Measurements from ENCODE around the gene CCBE1. TPM values are rescaled to one million over a fixed set of nuclear protein-coding genes. Genes with fewer than 3 reads are reported as not detected.

CCBE1 gene
- total RNA-seq, 1 experiment from 2014 or later, result 0.09 TPM

DNA sequence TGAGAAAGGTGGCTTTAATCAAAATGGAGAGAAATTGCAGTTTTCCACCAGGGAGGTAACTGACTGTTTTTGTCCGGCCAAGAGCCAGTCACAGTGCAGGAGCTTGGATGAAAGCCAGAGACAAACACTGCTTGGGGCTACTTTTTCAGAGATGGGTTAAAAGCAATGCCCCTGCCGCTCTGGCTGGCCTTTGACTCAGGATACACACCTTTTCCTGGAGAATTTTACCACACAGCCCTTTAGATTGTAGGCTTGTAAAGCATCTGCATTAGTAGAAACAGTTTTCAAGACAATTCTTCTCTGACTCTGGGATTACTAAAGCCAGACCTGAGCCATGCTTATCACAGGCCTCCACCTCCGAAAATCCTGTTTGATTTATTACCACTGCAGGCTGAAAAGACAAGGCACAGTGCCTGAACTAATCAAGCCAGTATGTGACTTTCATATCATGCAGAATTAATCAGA, 79.7 kb downstream of the CCBE1 start:
- intact Hi-C loops (cut with micrococcal nuclease; ENCODE audit: unreplicated experiment), result no loop called here
- Mint-ChIP-seq H3K4me1 (ENCODE audit: low read depth, unreplicated experiment) (peaks cover 6% of the 10 kb centered on the region), H3K4me3 (ENCODE audit: unreplicated experiment) (no peak overlapping the region), H3K27ac (ENCODE audit: unreplicated experiment) (no peak overlapping the region), H3K36me3 (ENCODE audit: insufficient read depth, unreplicated experiment) (no peaks in the 10 kb centered on the region), H3K9me3 (ENCODE audit: unreplicated experiment) (no peaks in the 10 kb centered on the region), H3K27me3 (ENCODE audit: insufficient read depth, unreplicated experiment) (peaks cover 5% of the 10 kb centered on the region)
- no TSS peak for BruUV-seq (replicated peaks)
- ChIA-PET CTCF (no interaction called here), POLR2A (no interaction called here)
- Histone ChIP-seq H3K4me3 (ENCODE audit: low read depth, low read length) (no peak overlapping the region), H3K4me1 (no peaks in the 10 kb centered on the region), H3K36me3 (ENCODE audit: control insufficient read depth, insufficient read depth, low read length) (no peaks in the 10 kb centered on the region), H3K27me3 (replicated peaks; ENCODE audit: control insufficient read depth, insufficient read depth, low read length) (no peaks in the 10 kb centered on the region), H3K9me3 (no peaks in the 10 kb centered on the region)
- no peak for DNase-seq
- TF ChIP-seq, protein P1, sequence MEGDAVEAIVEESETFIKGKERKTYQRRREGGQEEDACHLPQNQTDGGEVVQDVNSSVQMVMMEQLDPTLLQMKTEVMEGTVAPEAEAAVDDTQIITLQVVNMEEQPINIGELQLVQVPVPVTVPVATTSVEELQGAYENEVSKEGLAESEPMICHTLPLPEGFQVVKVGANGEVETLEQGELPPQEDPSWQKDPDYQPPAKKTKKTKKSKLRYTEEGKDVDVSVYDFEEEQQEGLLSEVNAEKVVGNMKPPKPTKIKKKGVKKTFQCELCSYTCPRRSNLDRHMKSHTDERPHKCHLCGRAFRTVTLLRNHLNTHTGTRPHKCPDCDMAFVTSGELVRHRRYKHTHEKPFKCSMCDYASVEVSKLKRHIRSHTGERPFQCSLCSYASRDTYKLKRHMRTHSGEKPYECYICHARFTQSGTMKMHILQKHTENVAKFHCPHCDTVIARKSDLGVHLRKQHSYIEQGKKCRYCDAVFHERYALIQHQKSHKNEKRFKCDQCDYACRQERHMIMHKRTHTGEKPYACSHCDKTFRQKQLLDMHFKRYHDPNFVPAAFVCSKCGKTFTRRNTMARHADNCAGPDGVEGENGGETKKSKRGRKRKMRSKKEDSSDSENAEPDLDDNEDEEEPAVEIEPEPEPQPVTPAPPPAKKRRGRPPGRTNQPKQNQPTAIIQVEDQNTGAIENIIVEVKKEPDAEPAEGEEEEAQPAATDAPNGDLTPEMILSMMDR (IDR thresholded peaks at IDR 0.05; ENCODE audit: insufficient read depth in 1 of 2, low read depth in 1 of 2, low read length in 1 of 2, severe bottlenecking in 1 of 2, unreplicated experiment in 1 of 2), result no peak

DNA sequence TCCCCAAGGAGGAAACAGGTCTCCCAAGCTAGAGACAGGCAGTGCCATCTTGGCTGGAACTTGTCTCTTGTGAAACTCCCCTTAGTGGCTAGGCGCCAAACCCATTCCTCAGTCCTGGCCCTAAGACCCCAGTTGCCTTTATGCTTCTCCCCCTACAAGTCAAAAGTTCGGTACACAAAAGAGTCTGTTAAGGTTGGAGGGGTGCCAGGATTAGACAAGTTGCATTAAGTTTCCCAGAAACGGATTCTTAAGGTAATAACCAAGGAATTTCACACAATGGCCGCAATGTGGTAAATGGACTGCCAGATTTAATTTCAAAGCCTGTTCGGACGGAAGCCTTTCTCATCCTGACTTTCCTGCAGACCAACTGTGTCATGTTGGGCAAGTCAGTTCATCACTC, 80.7 kb downstream of the CCBE1 start:
- Mint-ChIP-seq H3K9me3 (ENCODE audit: unreplicated experiment) (no peaks in the 10 kb centered on the region), H3K27ac (ENCODE audit: unreplicated experiment) (no peak overlapping the region), H3K36me3 (ENCODE audit: insufficient read depth, unreplicated experiment) (no peaks in the 10 kb centered on the region), H3K27me3 (ENCODE audit: insufficient read depth, unreplicated experiment) (no peaks in the 10 kb centered on the region), H3K4me3 (ENCODE audit: unreplicated experiment) (no peak overlapping the region), H3K4me1 (ENCODE audit: low read depth, unreplicated experiment) (peaks cover 6% of the 10 kb centered on the region)
- no peaks in the 10 kb centered on the region for H3K4me1 ChIP-seq
- DNase-seq, result no peak
- intact Hi-C loops (cut with micrococcal nuclease; ENCODE audit: unreplicated experiment), result no loop called here
- CTCF ChIA-PET, result no interaction called here
- no TSS peak for BruUV-seq (replicated peaks)
- H3K27me3 ChIP-seq (replicated peaks; ENCODE audit: control insufficient read depth, insufficient read depth, low read length), result no peaks in the 10 kb centered on the region
- H3K9me3 ChIP-seq, result no peaks in the 10 kb centered on the region
- H3K36me3 ChIP-seq (ENCODE audit: control insufficient read depth, insufficient read depth, low read length), result no peaks in the 10 kb centered on the region
- TF ChIP-seq, protein P1 (IDR thresholded peaks at IDR 0.05; ENCODE audit: insufficient read depth in 1 of 2, low read depth in 1 of 2, low read length in 1 of 2, severe bottlenecking in 1 of 2, unreplicated experiment in 1 of 2), result no peak
- POLR2A ChIA-PET, result no interaction called here
- no peak overlapping the region for H3K4me3 ChIP-seq (ENCODE audit: low read depth, low read length)

DNA sequence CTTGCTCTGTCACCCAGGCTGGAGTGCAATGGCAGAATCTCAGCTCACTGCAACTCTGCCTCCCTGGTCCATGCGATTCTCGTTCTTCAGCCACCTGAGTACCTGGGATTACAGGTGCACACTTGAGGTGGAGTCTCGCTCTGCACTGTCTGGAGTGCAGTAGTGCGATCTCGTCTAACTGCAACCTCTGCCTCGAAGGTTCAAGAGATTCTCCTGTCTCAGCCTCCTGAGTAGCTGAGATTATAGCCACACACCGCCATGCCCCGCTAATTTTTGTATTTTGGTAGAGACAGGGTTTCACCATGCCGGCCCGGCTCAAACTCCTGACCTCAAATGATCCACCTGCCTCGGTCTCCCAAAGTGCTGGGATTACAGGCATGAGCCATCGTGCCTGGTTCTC, 83.3 kb downstream of the CCBE1 start:
- Mint-ChIP-seq H3K4me1 (ENCODE audit: low read depth, unreplicated experiment) (peaks cover 6% of the 10 kb centered on the region), H3K9me3 (ENCODE audit: unreplicated experiment) (no peaks in the 10 kb centered on the region), H3K4me3 (ENCODE audit: unreplicated experiment) (no peak overlapping the region), H3K36me3 (ENCODE audit: insufficient read depth, unreplicated experiment) (no peaks in the 10 kb centered on the region), H3K27ac (ENCODE audit: unreplicated experiment) (no peak overlapping the region), H3K27me3 (ENCODE audit: insufficient read depth, unreplicated experiment) (peaks cover 4% of the 10 kb centered on the region)
- Histone ChIP-seq H3K4me1 (no peaks in the 10 kb centered on the region), H3K4me3 (ENCODE audit: low read depth, low read length) (no peak overlapping the region), H3K36me3 (ENCODE audit: control insufficient read depth, insufficient read depth, low read length) (no peaks in the 10 kb centered on the region), H3K9me3 (no peaks in the 10 kb centered on the region), H3K27me3 (replicated peaks; ENCODE audit: control insufficient read depth, insufficient read depth, low read length) (no peaks in the 10 kb centered on the region)
- CTCF ChIA-PET, result no interaction called here
- TF ChIP-seq, protein P1 (IDR thresholded peaks at IDR 0.05; ENCODE audit: insufficient read depth in 1 of 2, low read depth in 1 of 2, low read length in 1 of 2, severe bottlenecking in 1 of 2, unreplicated experiment in 1 of 2), result no peak
- intact Hi-C loops (cut with micrococcal nuclease; ENCODE audit: unreplicated experiment), result no loop called here
- POLR2A ChIA-PET, result no interaction called here
- BruUV-seq (replicated peaks), result no TSS peak
- DNase-seq, result no peak
